HEK293 (cell line): ENCODE measurements around the gene RO60.

Experiments
- CTCF ChIA-PET: fragments of 350-600 bp; formaldehyde crosslinking; extraction: SDS; loops from one replicate; lab custom pipeline; 2021; ENCODE audit warnings: antibody characterized with exemption; lab: Yijun Ruan, JAX
- POLR2A ChIA-PET: fragments of 300-600 bp; formaldehyde crosslinking; extraction: SDS; loops from one replicate; lab custom pipeline; 2020; ENCODE audit warnings: antibody characterized with exemption, inconsistent platforms; lab: Yijun Ruan, JAX
- H3K27ac ChIP-seq: fragments of 200-500 bp; sonication (Bioruptor generic); 2 replicates; pipeline ENCODE4 v1.5.1; 2014; ENCODE audit warnings: low read depth, low read length, control low read depth, inconsistent platforms; ENCODE audit errors: extremely low read depth
- H3K36me3 ChIP-seq, 2 experiments: fragments of 200-500 bp in 1 of 2; sonication (Bioruptor generic) in 1 of 2; 1 replicate in 1 of 2; 2 replicates in 1 of 2; pipeline ENCODE4 v1.5.1; 2014 to 2017; ENCODE audit warnings: inconsistent platforms in 2 of 2, low read length in 2 of 2; ENCODE audit not compliant: control insufficient read depth in 2 of 2, insufficient read depth in 1 of 2
- H3K4me1 ChIP-seq: fragments of 200-500 bp; sonication (Bioruptor generic); 2 replicates; pipeline ENCODE4 v1.5.1; 2014; ENCODE audit warnings: mild to moderate bottlenecking, low read length, inconsistent platforms; ENCODE audit not compliant: control insufficient read depth, insufficient read depth
- H3K4me3 ChIP-seq: 2 replicates; pipeline ENCODE4 v1.5.1; 2011; ENCODE audit warnings: low read depth, mild to moderate bottlenecking, control low read depth, low read length, moderate library complexity
- H3K9me3 ChIP-seq: fragments of 200-500 bp; sonication (Bioruptor generic); 2 replicates; pipeline ENCODE4 v1.5.1; 2014; ENCODE audit warnings: low read depth, low read length, inconsistent platforms; ENCODE audit not compliant: control insufficient read depth, insufficient read depth
- KLF7 ChIP-seq: fragments of 450-650 bp; formaldehyde crosslinking; IDR thresholded peaks from 2 replicates; pipeline ENCODE4 v1.5.1; 2016; ENCODE audit warnings: missing biosample characterization, missing genetic modification characterization, borderline replicate concordance
- KLF8 ChIP-seq: fragments of 450-650 bp; formaldehyde crosslinking; IDR thresholded peaks from 2 replicates; pipeline ENCODE4 v1.5.1; 2016; ENCODE audit warnings: missing biosample characterization, missing genetic modification characterization
- MZF1 ChIP-seq: fragments of 450-650 bp; formaldehyde crosslinking; IDR thresholded peaks from 2 replicates; pipeline ENCODE4 v1.5.1; 2017; ENCODE audit warnings: missing biosample characterization, missing genetic modification characterization, borderline replicate concordance
- SP7 ChIP-seq: fragments of 450-650 bp; formaldehyde crosslinking; IDR thresholded peaks from 2 replicates; pipeline ENCODE4 v1.5.1; 2016; ENCODE audit warnings: missing biosample characterization, missing genetic modification characterization
- ZBTB1 ChIP-seq: fragments of 450-650 bp; formaldehyde crosslinking; IDR thresholded peaks from 2 replicates; pipeline ENCODE4 v1.5.1; 2016; ENCODE audit warnings: missing biosample characterization, missing genetic modification characterization
- ZBTB21 ChIP-seq: fragments of 450-650 bp; formaldehyde crosslinking; IDR thresholded peaks from 2 replicates; pipeline ENCODE4 v1.5.1; 2017; ENCODE audit warnings: missing biosample characterization, missing genetic modification characterization
- ZBTB48 ChIP-seq: fragments of 450-650 bp; formaldehyde crosslinking; IDR thresholded peaks from 2 replicates; pipeline ENCODE4 v1.5.1; 2016; ENCODE audit warnings: missing biosample characterization, missing genetic modification characterization
- ZNF350 ChIP-seq: fragments of 450-650 bp; formaldehyde crosslinking; IDR thresholded peaks from 2 replicates; pipeline ENCODE4 v1.5.0; 2017; ENCODE audit warnings: missing biosample characterization, mild to moderate bottlenecking, missing genetic modification characterization
- ZNF549 ChIP-seq: fragments of 450-650 bp; IDR thresholded peaks from 2 replicates; pipeline ENCODE4 v1.5.1; 2018; ENCODE audit warnings: missing biosample characterization, missing genetic modification characterization, mild to moderate bottlenecking, inconsistent platforms, moderate library complexity
- ZNF621 ChIP-seq: fragments of 450-650 bp; formaldehyde crosslinking; IDR thresholded peaks from 2 replicates; pipeline ENCODE4 v1.5.1; 2017; ENCODE audit warnings: missing biosample characterization, missing genetic modification characterization
- ZNF624 ChIP-seq: fragments of 450-650 bp; formaldehyde crosslinking; IDR thresholded peaks from 2 replicates; pipeline ENCODE4 v1.5.1; 2017; ENCODE audit warnings: missing biosample characterization, missing genetic modification characterization
- TF ChIP-seq, protein P1 (sequence below): fragments of 450-650 bp; formaldehyde crosslinking; IDR thresholded peaks from 2 replicates; pipeline ENCODE4 v1.5.1; 2017; ENCODE audit warnings: missing biosample characterization, missing genetic modification characterization
- TF ChIP-seq, protein P2 (sequence below): fragments of 450-650 bp; formaldehyde crosslinking; IDR thresholded peaks from 2 replicates; pipeline ENCODE4 v1.5.1; 2016; ENCODE audit warnings: missing biosample characterization, missing genetic modification characterization
- TF ChIP-seq, protein P3 (sequence below): fragments of 450-650 bp; formaldehyde crosslinking; IDR thresholded peaks from 2 replicates; pipeline ENCODE4 v1.5.1; 2016; ENCODE audit warnings: missing biosample characterization, missing genetic modification characterization
- TF ChIP-seq, protein P4 (sequence below): fragments of 450-650 bp; formaldehyde crosslinking; conservative IDR thresholded peaks from 2 replicates; pipeline ENCODE4 v1.5.1; 2016; ENCODE audit warnings: low read depth, missing biosample characterization, missing genetic modification characterization
- TF ChIP-seq, protein P5 (sequence below): fragments of 450-650 bp; formaldehyde crosslinking; IDR thresholded peaks from 2 replicates; pipeline ENCODE4 v1.5.1; 2016; ENCODE audit warnings: missing biosample characterization, missing genetic modification characterization
- TF ChIP-seq, protein P6 (sequence below): fragments of 450-650 bp; IDR thresholded peaks from 2 replicates; pipeline ENCODE4 v1.5.1; 2018; ENCODE audit warnings: missing biosample characterization, missing genetic modification characterization

RO60 gene

DNA sequence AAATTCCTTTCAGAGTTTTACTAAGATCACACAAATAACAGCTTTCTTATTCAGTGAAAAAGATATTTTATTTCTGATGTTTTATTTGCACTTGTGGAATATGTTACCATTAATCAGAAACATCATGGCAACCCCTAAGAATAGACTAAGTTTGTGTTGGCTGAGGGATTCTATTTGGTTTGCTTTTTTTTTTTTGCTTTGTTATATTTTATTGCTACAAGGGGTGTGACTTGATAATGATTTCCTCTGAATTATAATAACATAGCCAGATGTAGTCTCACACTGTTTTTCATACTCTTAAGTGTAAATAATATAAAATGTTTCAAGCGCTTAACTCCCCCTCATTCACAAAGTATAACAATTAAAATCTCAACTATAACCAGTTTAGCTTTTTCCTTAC is 25.9 kb downstream of the RO60 start:
- TF ChIP-seq, protein P1, sequence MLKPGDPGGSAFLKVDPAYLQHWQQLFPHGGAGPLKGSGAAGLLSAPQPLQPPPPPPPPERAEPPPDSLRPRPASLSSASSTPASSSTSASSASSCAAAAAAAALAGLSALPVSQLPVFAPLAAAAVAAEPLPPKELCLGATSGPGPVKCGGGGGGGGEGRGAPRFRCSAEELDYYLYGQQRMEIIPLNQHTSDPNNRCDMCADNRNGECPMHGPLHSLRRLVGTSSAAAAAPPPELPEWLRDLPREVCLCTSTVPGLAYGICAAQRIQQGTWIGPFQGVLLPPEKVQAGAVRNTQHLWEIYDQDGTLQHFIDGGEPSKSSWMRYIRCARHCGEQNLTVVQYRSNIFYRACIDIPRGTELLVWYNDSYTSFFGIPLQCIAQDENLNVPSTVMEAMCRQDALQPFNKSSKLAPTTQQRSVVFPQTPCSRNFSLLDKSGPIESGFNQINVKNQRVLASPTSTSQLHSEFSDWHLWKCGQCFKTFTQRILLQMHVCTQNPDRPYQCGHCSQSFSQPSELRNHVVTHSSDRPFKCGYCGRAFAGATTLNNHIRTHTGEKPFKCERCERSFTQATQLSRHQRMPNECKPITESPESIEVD (tag by site-specific recombination) = peak; percentile 84
- no peak for TF ChIP-seq ZBTB48 (tag by site-specific recombination)
- POLR2A ChIA-PET = interaction anchor here (1.0 kb wide), 1 partner anchor 20 kb away, joined by 4 read pairs; the partner anchor contains the start of gene GLRX2

DNA sequence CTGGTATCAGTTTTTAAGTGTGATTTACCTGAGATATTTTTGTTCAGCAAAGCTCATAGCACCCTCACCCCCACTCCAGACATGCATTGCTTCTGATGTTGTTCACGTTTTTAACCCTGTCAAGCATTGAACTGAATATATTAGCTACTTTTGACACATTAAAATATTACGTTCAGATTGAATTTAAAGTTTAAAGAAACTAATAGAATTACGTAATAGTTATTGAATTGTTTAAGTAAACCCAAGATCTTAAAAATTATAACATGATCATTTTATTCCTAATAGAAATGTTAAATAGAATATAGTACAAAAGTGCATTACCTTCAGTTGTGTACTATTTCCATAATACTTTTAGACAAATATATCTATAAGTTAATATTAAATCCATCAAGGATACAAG is 26.9 kb downstream of the RO60 start:
- CTCF ChIA-PET = interaction anchor here (0.6 kb wide), 2 partner anchors 11 to 234 kb away, joined by 3 read pairs; no protein-coding TSS in a partner anchor
- Histone ChIP-seq H3K4me1 (no peaks in the 10 kb centered on the region), H3K9me3 (no peaks in the 10 kb centered on the region), H3K36me3 (peaks cover 19 to 45% of the 10 kb centered on the region in 2 experiments), H3K4me3 (no peak overlapping the region), H3K27ac (no peak overlapping the region)
- POLR2A ChIA-PET = interaction anchor here (1.0 kb wide), 1 partner anchor 37 kb away, joined by 4 read pairs; no protein-coding TSS in a partner anchor
- TF ChIP-seq KLF7 (tag by site-specific recombination) (no peak), SP7 (tag by site-specific recombination) (no peak), ZBTB21 (tag by site-specific recombination) (no peak), ZNF549 (no peak), ZNF350 (no peak), ZNF621 (tag by site-specific recombination) (no peak), ZBTB1 (tag by site-specific recombination) (no peak), ZNF624 (tag by site-specific recombination) (no peak), KLF8 (tag by site-specific recombination) (no peak), MZF1 (tag by site-specific recombination) (no peak)
- TF ChIP-seq, protein P2, sequence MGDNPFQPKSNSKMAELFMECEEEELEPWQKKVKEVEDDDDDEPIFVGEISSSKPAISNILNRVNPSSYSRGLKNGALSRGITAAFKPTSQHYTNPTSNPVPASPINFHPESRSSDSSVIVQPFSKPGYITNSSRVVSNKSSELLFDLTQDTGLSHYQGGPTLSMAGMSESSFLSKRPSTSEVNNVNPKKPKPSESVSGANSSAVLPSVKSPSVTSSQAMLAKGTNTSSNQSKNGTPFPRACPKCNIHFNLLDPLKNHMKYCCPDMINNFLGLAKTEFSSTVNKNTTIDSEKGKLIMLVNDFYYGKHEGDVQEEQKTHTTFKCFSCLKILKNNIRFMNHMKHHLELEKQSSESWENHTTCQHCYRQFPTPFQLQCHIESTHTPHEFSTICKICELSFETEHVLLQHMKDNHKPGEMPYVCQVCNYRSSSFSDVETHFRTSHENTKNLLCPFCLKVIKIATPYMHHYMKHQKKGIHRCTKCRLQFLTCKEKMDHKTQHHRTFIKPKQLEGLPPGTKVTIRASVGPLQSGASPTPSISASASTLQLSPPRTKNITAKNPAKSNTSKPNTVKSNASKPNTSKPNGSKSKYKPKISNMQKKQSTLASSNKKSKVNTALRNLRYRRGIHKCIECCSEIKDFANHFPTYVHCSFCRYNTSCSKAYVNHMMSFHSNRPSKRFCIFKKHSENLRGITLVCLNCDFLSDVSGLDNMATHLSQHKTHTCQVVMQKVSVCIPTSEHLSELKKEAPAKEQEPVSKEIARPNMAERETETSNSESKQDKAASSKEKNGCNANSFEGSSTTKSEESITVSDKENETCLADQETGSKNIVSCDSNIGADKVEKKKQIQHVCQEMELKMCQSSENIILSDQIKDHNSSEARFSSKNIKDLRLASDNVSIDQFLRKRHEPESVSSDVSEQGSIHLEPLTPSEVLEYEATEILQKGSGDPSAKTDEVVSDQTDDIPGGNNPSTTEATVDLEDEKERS (tag by site-specific recombination) = no peak
- TF ChIP-seq, protein P3, sequence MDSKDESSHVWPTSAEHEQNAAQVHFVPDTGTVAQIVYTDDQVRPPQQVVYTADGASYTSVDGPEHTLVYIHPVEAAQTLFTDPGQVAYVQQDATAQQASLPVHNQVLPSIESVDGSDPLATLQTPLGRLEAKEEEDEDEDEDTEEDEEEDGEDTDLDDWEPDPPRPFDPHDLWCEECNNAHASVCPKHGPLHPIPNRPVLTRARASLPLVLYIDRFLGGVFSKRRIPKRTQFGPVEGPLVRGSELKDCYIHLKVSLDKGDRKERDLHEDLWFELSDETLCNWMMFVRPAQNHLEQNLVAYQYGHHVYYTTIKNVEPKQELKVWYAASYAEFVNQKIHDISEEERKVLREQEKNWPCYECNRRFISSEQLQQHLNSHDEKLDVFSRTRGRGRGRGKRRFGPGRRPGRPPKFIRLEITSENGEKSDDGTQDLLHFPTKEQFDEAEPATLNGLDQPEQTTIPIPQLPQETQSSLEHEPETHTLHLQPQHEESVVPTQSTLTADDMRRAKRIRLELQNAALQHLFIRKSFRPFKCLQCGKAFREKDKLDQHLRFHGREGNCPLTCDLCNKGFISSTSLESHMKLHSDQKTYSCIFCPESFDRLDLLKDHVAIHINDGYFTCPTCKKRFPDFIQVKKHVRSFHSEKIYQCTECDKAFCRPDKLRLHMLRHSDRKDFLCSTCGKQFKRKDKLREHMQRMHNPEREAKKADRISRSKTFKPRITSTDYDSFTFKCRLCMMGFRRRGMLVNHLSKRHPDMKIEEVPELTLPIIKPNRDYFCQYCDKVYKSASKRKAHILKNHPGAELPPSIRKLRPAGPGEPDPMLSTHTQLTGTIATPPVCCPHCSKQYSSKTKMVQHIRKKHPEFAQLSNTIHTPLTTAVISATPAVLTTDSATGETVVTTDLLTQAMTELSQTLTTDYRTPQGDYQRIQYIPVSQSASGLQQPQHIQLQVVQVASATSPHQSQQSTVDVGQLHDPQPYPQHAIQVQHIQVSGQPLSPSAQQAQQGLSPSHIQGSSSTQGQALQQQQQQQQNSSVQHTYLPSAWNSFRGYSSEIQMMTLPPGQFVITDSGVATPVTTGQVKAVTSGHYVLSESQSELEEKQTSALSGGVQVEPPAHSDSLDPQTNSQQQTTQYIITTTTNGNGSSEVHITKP = no peak
- TF ChIP-seq, protein P4, sequence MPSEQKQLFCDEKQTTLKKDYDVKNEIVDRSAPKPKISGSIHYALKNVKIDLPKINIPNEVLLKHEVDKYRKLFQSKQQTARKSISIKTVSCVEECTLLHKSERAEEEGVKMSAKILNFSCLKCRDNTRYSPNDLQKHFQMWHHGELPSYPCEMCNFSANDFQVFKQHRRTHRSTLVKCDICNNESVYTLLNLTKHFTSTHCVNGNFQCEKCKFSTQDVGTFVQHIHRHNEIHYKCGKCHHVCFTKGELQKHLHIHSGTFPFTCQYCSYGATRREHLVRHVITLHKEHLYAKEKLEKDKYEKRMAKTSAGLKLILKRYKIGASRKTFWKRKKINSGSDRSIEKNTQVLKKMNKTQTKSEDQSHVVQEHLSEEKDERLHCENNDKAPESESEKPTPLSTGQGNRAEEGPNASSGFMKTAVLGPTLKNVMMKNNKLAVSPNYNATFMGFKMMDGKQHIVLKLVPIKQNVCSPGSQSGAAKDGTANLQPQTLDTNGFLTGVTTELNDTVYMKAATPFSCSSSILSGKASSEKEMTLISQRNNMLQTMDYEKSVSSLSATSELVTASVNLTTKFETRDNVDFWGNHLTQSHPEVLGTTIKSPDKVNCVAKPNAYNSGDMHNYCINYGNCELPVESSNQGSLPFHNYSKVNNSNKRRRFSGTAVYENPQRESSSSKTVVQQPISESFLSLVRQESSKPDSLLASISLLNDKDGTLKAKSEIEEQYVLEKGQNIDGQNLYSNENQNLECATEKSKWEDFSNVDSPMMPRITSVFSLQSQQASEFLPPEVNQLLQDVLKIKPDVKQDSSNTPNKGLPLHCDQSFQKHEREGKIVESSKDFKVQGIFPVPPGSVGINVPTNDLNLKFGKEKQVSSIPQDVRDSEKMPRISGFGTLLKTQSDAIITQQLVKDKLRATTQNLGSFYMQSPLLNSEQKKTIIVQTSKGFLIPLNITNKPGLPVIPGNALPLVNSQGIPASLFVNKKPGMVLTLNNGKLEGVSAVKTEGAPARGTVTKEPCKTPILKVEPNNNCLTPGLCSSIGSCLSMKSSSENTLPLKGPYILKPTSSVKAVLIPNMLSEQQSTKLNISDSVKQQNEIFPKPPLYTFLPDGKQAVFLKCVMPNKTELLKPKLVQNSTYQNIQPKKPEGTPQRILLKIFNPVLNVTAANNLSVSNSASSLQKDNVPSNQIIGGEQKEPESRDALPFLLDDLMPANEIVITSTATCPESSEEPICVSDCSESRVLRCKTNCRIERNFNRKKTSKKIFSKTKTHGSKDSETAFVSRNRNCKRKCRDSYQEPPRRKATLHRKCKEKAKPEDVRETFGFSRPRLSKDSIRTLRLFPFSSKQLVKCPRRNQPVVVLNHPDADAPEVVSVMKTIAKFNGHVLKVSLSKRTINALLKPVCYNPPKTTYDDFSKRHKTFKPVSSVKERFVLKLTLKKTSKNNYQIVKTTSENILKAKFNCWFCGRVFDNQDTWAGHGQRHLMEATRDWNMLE = no peak
- TF ChIP-seq, protein P5, sequence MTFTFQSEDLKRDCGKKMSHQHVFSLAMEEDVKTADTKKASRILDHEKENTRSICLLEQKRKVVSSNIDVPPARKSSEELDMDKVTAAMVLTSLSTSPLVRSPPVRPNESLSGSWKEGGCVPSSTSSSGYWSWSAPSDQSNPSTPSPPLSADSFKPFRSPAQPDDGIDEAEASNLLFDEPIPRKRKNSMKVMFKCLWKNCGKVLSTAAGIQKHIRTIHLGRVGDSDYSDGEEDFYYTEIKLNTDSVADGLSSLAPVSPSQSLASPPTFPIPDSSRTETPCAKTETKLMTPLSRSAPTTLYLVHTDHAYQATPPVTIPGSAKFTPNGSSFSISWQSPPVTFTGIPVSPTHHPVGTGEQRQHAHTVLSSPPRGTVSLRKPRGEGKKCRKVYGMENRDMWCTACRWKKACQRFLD = no peak
- TF ChIP-seq, protein P6, sequence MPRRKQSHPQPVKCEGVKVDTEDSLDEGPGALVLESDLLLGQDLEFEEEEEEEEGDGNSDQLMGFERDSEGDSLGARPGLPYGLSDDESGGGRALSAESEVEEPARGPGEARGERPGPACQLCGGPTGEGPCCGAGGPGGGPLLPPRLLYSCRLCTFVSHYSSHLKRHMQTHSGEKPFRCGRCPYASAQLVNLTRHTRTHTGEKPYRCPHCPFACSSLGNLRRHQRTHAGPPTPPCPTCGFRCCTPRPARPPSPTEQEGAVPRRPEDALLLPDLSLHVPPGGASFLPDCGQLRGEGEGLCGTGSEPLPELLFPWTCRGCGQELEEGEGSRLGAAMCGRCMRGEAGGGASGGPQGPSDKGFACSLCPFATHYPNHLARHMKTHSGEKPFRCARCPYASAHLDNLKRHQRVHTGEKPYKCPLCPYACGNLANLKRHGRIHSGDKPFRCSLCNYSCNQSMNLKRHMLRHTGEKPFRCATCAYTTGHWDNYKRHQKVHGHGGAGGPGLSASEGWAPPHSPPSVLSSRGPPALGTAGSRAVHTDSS = no peak

More for the DNA sequence above, 25.9 kb downstream of the RO60 start:
- Histone ChIP-seq H3K4me1 (no peaks in the 10 kb centered on the region), H3K36me3 (peaks cover 19 to 53% of the 10 kb centered on the region in 2 experiments), H3K27ac (no peak overlapping the region), H3K9me3 (no peaks in the 10 kb centered on the region), H3K4me3 (no peak overlapping the region)
- CTCF ChIA-PET = interaction anchor here (0.6 to 1.2 kb wide), 4 partner anchors 14 to 1243 kb away, joined by 3 to 5 read pairs (median 4); no protein-coding TSS in a partner anchor
